ENCODE data around the gene TMEM184B. TPM values are rescaled to one million over a fixed set of nuclear protein-coding genes. Genes with fewer than 3 reads are reported as not detected.

The TMEM184B gene
- total RNA-seq, 1 experiment from 2014 or later: 9.7 TPM

- DNase-seq (ENCODE audit: low read depth): no peak
Measured at GRCh38 chr22:38308791-38309498, 36.1 kb upstream of the TMEM184B start.

- DNase-seq (ENCODE audit: low read depth): no peak
Measured at GRCh38 chr22:38305471-38306448, 33.0 kb upstream of the TMEM184B start.

- no peak for DNase-seq (ENCODE audit: low read depth)
Measured at GRCh38 chr22:38304526-38304925, 31.7 kb upstream of the TMEM184B start.

DNA sequence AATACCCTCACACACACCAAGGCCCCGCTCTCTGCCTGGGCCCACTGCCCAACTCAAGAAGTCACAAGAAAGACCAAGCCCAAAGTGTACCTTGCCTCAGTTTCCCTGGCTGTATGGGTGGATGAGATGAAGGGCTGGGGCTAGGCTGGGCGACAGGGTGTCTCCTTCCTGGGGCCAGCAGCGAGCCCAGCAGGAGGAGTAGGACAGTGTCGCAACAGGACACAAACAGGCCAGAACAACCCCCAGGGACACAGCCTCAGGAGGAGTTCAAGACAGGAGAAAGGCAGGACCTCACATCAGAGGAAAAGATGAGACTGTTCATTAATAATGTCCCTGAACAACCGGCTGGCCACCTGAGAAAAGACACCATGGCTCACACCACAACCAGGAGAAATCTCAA lies 31.2 kb upstream of the TMEM184B start:
- no peak for DNase-seq (ENCODE audit: low read depth)

GRCh38 chr22:38302906-38303305 lies 30.1 kb upstream of the TMEM184B start:
- DNase-seq (ENCODE audit: low read depth): no peak

GRCh38 chr22:38300946-38301345 lies 28.1 kb upstream of the TMEM184B start:
- no peak for DNase-seq (ENCODE audit: low read depth)

- DNase-seq (ENCODE audit: low read depth): no peak
Measured at GRCh38 chr22:38300197-38300945, 27.6 kb upstream of the TMEM184B start.

- DNase-seq (ENCODE audit: low read depth): no peak
Measured at GRCh38 chr22:38299770-38300102, 26.9 kb upstream of the TMEM184B start.

DNA sequence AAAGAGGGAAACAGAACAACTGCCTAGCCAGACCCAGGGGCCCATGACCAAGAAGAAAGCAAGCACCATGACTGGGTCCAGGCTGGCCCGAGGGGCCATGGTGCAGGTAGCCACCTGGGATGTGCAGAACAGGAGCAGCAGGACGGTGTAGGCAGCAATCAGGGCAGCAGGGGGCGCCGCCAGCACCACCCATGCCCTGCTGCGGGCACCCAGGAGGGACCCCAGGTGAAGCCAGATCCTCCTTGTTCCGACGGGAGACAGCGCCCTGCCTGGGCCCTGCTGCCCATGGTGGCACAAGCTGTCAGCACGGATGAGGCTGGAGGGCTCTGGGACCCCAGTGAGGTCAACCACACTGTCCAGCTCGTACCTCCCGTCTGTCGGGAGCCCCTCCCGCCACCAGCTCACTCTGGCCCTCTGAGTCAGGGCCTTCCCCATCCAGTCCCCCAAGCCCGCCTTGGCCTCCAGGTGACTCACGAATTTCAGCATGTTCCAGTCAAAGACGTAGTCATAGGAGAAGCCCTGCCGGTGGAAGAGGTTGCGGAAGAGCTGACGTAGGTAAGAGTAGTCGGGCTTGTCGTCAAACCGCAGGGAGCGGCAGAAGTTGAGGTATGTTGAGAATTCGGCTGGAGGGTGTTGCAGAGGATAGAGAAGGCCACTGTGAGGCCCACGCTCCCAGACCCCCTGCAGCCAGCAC lies 25.6 kb upstream of the TMEM184B start:
- DNase-seq (ENCODE audit: low read depth): peak; percentile 51

GRCh38 chr22:38296372-38296771 lies 23.6 kb upstream of the TMEM184B start:
- DNase-seq (ENCODE audit: low read depth): no peak

- no peak for DNase-seq (ENCODE audit: low read depth)
Measured at GRCh38 chr22:38295863-38296262, 23.1 kb upstream of the TMEM184B start.

DNA sequence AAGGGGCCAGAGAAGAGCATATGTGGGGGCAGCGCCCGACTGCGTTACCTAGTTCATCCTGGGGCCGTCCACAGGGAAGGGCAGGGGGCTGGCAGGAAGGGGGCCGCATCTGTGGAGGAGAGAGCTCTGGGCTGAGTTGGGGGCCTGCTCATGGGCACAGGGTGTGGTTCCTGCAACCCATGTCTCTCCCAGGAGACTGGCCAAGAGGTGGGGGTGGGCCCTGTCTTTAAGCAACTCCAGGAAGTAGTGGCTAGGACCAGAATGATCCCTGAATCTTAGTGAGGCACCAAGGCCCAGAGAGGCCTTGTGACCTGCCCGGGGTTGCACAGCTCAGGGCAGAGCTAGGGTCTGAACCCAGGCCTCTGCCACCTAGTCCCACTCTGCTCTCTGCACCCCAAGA lies 22.5 kb upstream of the TMEM184B start:
- DNase-seq (ENCODE audit: low read depth): no peak

- DNase-seq (ENCODE audit: low read depth): no peak
Measured at GRCh38 chr22:38294193-38294592, 21.4 kb upstream of the TMEM184B start.

DNA sequence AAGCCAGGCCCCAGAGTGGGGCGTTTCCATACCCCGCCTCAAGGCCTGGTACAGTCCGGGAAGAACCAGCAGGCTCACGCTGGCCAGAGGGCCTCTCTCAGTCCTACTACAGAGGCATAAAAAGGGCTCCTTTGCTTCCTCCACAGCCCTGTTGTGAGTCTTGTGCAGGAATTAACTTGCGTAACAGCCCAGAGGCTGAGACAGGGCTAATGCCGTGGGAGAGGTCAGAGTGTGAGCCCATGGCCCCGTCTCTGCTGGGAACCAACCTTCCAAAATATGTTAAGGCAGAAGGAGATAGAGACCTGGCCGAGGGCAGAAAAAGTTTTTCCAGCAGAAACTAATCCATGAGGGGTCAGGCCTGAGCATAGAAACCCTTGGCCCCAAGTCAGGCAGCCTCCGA lies 19.9 kb upstream of the TMEM184B start:
- DNase-seq (ENCODE audit: low read depth): no peak

- no peak for DNase-seq (ENCODE audit: low read depth)
Measured at GRCh38 chr22:38291201-38291777, 18.5 kb upstream of the TMEM184B start.

- no peak for DNase-seq (ENCODE audit: low read depth)
Measured at GRCh38 chr22:38290347-38290746, 17.5 kb upstream of the TMEM184B start.

DNA sequence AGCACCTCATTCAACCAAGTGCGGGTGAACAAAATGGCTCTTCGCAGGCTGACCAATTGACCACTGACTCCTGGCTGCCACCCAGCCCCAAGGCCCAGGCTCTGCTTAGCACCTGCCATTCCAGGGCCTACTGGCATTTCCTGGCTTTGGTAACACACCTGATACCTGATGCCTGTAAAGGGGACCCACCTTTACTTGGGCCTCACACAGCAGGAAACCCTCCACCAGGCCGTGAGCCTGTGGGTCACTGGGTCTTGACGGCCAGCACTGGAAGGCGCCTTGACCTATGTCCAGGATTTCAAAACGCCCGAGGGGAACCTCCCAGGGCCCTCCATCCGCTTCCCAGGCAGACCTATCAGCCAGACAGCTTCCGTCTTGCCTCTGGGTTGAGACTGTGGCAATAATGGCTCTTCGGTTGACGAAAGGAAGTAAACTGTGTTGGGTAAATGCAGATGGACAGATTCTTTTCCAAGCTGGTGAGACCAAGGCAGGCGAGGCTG lies 16.8 kb upstream of the TMEM184B start:
- no peak for DNase-seq (ENCODE audit: low read depth)

- DNase-seq (ENCODE audit: low read depth): no peak
Measured at GRCh38 chr22:38286915-38287669, 14.3 kb upstream of the TMEM184B start.

DNA sequence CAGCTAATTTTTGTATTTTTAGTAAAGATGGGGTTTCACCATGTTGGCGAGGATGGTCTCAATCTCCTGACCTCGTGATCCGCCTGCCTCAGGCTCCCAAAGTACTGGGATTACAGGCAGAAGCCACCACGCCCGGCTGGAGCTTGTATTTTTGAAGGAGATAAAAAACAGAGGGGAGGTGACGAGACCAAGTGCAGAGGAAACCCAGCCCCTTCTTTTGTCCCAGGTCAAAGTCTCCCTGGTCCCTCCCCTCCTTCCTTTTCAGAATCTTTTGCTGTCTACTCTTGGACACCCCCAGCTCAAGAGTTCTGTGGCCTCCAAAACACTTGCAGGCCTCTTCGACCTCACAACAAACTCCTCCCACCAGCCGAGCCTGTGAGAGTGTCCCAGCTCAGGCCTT lies 12.2 kb upstream of the TMEM184B start:
- DNase-seq (ENCODE audit: low read depth): no peak

DNA sequence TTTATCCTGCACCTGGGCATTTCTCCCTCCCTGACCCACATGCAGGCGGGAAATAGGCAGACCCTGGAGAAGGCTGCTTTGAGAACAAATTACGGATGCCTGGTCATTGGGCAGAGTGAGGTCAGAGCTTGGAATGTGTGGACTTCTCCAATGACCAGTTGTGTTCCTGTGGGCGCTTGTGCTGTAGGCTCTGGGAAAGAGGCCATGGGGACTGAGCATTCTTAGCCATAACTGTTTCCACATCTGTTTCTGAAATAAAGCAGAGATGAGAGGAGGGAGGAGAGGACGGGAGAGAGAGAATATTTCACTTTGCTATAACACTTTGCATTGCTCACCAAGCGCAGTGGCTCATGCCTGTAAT lies 11.2 kb upstream of the TMEM184B start:
- DNase-seq (ENCODE audit: low read depth): no peak

DNA sequence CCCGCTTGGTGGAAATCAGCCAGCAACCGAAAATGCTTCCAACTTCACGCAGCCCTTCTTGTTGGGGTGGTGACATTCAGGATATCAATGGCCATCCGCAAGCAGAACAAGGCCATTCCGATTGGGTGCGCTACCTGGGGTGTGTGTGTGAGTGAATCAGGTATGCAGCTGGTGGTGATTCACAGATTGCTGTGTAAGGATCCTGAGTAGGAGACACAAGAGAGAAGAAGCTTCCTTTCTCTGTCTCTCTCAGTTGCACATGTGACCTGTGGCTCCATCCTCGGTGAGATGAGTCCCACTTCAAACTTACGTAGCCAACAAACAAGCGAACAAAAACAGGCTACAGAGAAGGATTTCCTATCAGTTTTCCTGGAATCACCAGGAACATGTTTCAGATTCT lies 9.6 kb upstream of the TMEM184B start:
- DNase-seq (ENCODE audit: low read depth): no peak
